HepG2 (cell line): Measurements from ENCODE around the gene TTLL1. TPM values are rescaled to one million over a fixed set of nuclear protein-coding genes. Genes with fewer than 3 reads are reported as not detected.

ENCODE experiments used
- ARID2 ChIP-seq: sonication (generic); formaldehyde crosslinking; IDR thresholded peaks from 2 replicates; pipeline ENCODE4 v1.8.1; 2022; ENCODE audit warnings: mild to moderate bottlenecking, missing genetic modification reagents, borderline replicate concordance
- CREB1 ChIP-seq, 2 experiments: fragments of 450-650 bp in 1 of 2; IDR thresholded peaks; 2 replicates each; pipeline ENCODE4 v1.6.1; 2016 to 2017; ENCODE audit warnings: control low read depth in 1 of 2, mild to moderate bottlenecking in 1 of 2, missing compliant biosample characterization in 1 of 2, missing genetic modification characterization in 1 of 2
- GPN1 ChIP-seq: sonication (generic); formaldehyde crosslinking; IDR thresholded peaks from 2 replicates; pipeline ENCODE4 v1.5.1; 2020; ENCODE audit warnings: missing genetic modification reagents, borderline replicate concordance
- HNRNPK ChIP-seq: fragments of 200-400 bp; formaldehyde crosslinking; IDR thresholded peaks from 2 replicates; pipeline ENCODE4 v1.6.1; 2018; ENCODE audit warnings: low read length, low read depth, moderate library complexity, mild to moderate bottlenecking; ENCODE audit not compliant: poor library complexity, severe bottlenecking
- MED8 ChIP-seq: sonication (generic); formaldehyde crosslinking; IDR thresholded peaks from 2 replicates; pipeline ENCODE4 v1.8.1; 2023; ENCODE audit warnings: mild to moderate bottlenecking, missing genetic modification reagents; ENCODE audit not compliant: insufficient replicate concordance
- PRPF4 ChIP-seq: fragments of 200-400 bp; formaldehyde crosslinking; IDR thresholded peaks from 2 replicates; pipeline ENCODE4 v1.6.1; 2016; ENCODE audit warnings: low read length, low read depth; ENCODE audit not compliant: poor library complexity, severe bottlenecking
- SNAPC2 ChIP-seq: sonication (generic); formaldehyde crosslinking; IDR thresholded peaks from 2 replicates; pipeline ENCODE4 v1.8.1; 2022; ENCODE audit warnings: mild to moderate bottlenecking, missing genetic modification reagents
- TSC22D2 ChIP-seq: sonication (generic); formaldehyde crosslinking; IDR thresholded peaks from 2 replicates; pipeline ENCODE4 v1.5.1; 2020; ENCODE audit warnings: missing genetic modification reagents, mild to moderate bottlenecking, borderline replicate concordance
- ZBTB21 ChIP-seq: sonication (generic); formaldehyde crosslinking; IDR thresholded peaks from 2 replicates; pipeline ENCODE4 v1.4.0; 2020; ENCODE audit warnings: missing genetic modification reagents
- ZMYM4 ChIP-seq: sonication (generic); formaldehyde crosslinking; IDR thresholded peaks from 2 replicates; pipeline ENCODE4 v1.8.1; 2023; ENCODE audit warnings: mild to moderate bottlenecking, missing genetic modification reagents
- ZNF101 ChIP-seq: sonication (generic); formaldehyde crosslinking; IDR thresholded peaks from 2 replicates; pipeline ENCODE4 v1.4.0; 2020; ENCODE audit warnings: mild to moderate bottlenecking, low read depth, missing genetic modification reagents, borderline replicate concordance
- ZNF20 ChIP-seq: sonication (generic); formaldehyde crosslinking; IDR thresholded peaks from 2 replicates; pipeline ENCODE4 v1.4.0; 2020; ENCODE audit warnings: mild to moderate bottlenecking, moderate library complexity, missing genetic modification reagents
- ZNF263 ChIP-seq: sonication (generic); formaldehyde crosslinking; IDR thresholded peaks from 2 replicates; pipeline ENCODE4 v1.4.0; 2020; ENCODE audit warnings: missing genetic modification reagents
- ZNF383 ChIP-seq: sonication (generic); formaldehyde crosslinking; IDR thresholded peaks from 2 replicates; pipeline ENCODE4 v1.4.0; 2020; ENCODE audit warnings: missing genetic modification reagents, mild to moderate bottlenecking, borderline replicate concordance
- ZNF446 ChIP-seq: sonication (generic); formaldehyde crosslinking; IDR thresholded peaks from 2 replicates; pipeline ENCODE4 v1.5.0; 2020; ENCODE audit warnings: mild to moderate bottlenecking, missing genetic modification reagents
- ZNF496 ChIP-seq: sonication (generic); formaldehyde crosslinking; IDR thresholded peaks from 2 replicates; pipeline ENCODE4 v1.8.1; 2023; ENCODE audit warnings: mild to moderate bottlenecking, moderate library complexity, missing genetic modification reagents; ENCODE audit not compliant: insufficient replicate concordance
- ZNF720 ChIP-seq: sonication (generic); formaldehyde crosslinking; IDR thresholded peaks from 2 replicates; pipeline ENCODE4 v1.4.0; 2020; ENCODE audit warnings: missing genetic modification reagents
- polyA plus RNA-seq, 8 experiments: library from polyadenylated mRNA; depleted of rRNA in 3 of 8; stranded (reverse) in 7 of 8; unstranded in 1 of 8; fragments of >200 nt; fragmentation: Illumina TruSeq in 4 of 8; extraction: Trizol in 4 of 8; gene quantifications; 2 replicates each; pipeline versions ENCODE4 v1.2.1 to v1.2.3, GENCODE V29; 2011 to 2016; ENCODE audit warnings: low read depth in 4 of 8, missing spikeins in 1 of 8, mixed read lengths in 1 of 8; ENCODE audit not compliant: insufficient read depth in 1 of 8
- total RNA-seq, 5 experiments: library from RNA; depleted of rRNA; stranded (reverse); fragments of >200 nt; fragmentation: Illumina TruSeq; extraction: Trizol; gene quantifications; 2 replicates each; pipeline ENCODE4 v1.2.3, GENCODE V29; 2016; ENCODE audit warnings: low read depth in 1 of 5
- TF ChIP-seq, protein P1 (sequence below): sonication (generic); formaldehyde crosslinking; IDR thresholded peaks from 2 replicates; pipeline ENCODE4 v1.8.1; 2023; ENCODE audit warnings: mild to moderate bottlenecking, inconsistent platforms, moderate library complexity, missing genetic modification reagents, borderline replicate concordance
- TF ChIP-seq, protein P2 (sequence below): sonication (generic); formaldehyde crosslinking; IDR thresholded peaks from 2 replicates; pipeline ENCODE4 v1.8.1; 2023; ENCODE audit warnings: missing genetic modification reagents, mild to moderate bottlenecking, borderline replicate concordance
- TF ChIP-seq, protein P3 (sequence below), 2 experiments: fragments of 450-650 bp in 1 of 2; sonication (generic) in 1 of 2; formaldehyde crosslinking in 1 of 2; IDR thresholded peaks; 2 replicates each; pipeline versions ENCODE4 v1.6.1 to v1.8.0; 2016 to 2022; ENCODE audit warnings: antibody characterized with exemption in 1 of 2, mild to moderate bottlenecking in 1 of 2, missing genetic modification reagents in 1 of 2

TTLL1 gene
- total and polyA plus RNA-seq, 2 of the 13 experiments (the other 11 are each of a cell fraction or from before 2014, with no cell fraction given) = 1.6 to 5.3 TPM

DNA sequence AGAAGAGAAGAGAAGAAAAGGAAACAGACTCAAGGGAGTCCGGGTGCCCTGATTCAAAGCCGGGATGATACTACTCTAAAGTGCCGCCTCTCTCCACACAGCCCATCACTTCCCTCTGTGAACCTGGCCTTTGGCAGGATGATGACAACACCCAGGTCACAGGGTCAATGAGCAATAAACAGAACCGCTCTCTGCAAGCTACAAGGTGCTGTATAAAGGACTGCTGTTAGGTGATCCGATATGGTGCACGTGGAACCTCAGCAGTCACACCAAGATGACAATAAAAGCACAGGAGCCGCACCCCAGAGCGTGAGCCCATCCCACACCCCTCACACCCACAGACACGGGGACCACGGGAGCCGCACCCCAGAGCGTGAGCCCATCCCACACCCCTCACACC is 10.7 kb downstream of the TTLL1 start (continued):
- TF ChIP-seq, protein P1, sequence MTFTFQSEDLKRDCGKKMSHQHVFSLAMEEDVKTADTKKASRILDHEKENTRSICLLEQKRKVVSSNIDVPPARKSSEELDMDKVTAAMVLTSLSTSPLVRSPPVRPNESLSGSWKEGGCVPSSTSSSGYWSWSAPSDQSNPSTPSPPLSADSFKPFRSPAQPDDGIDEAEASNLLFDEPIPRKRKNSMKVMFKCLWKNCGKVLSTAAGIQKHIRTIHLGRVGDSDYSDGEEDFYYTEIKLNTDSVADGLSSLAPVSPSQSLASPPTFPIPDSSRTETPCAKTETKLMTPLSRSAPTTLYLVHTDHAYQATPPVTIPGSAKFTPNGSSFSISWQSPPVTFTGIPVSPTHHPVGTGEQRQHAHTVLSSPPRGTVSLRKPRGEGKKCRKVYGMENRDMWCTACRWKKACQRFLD (CRISPR knock-in tag) = no peak
- TF ChIP-seq ARID2 (CRISPR knock-in tag) (no peak), ZNF263 (no peak), ZNF383 (no peak), ZNF496 (CRISPR knock-in tag) (no peak), MED8 (CRISPR knock-in tag) (no peak), ZMYM4 (CRISPR knock-in tag) (no peak), TSC22D2 (CRISPR knock-in tag) (no peak), PRPF4 (no peak), CREB1 (IDR thresholded peaks at IDR 0.05) (peak; percentile 39; the same call in 1 of the 2 replicates), CREB1 (CRISPR knock-in tag; IDR thresholded peaks at IDR 0.05) (no peak), ZNF720 (CRISPR knock-in tag) (no peak), SNAPC2 (CRISPR knock-in tag) (no peak), ZNF101 (no peak), GPN1 (no peak), ZBTB21 (no peak), ZNF20 (CRISPR knock-in tag) (no peak), HNRNPK (no peak), ZNF446 (no peak)
- TF ChIP-seq, protein P2, sequence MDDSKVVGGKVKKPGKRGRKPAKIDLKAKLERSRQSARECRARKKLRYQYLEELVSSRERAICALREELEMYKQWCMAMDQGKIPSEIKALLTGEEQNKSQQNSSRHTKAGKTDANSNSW (CRISPR knock-in tag) = no peak
- TF ChIP-seq, protein P3, sequence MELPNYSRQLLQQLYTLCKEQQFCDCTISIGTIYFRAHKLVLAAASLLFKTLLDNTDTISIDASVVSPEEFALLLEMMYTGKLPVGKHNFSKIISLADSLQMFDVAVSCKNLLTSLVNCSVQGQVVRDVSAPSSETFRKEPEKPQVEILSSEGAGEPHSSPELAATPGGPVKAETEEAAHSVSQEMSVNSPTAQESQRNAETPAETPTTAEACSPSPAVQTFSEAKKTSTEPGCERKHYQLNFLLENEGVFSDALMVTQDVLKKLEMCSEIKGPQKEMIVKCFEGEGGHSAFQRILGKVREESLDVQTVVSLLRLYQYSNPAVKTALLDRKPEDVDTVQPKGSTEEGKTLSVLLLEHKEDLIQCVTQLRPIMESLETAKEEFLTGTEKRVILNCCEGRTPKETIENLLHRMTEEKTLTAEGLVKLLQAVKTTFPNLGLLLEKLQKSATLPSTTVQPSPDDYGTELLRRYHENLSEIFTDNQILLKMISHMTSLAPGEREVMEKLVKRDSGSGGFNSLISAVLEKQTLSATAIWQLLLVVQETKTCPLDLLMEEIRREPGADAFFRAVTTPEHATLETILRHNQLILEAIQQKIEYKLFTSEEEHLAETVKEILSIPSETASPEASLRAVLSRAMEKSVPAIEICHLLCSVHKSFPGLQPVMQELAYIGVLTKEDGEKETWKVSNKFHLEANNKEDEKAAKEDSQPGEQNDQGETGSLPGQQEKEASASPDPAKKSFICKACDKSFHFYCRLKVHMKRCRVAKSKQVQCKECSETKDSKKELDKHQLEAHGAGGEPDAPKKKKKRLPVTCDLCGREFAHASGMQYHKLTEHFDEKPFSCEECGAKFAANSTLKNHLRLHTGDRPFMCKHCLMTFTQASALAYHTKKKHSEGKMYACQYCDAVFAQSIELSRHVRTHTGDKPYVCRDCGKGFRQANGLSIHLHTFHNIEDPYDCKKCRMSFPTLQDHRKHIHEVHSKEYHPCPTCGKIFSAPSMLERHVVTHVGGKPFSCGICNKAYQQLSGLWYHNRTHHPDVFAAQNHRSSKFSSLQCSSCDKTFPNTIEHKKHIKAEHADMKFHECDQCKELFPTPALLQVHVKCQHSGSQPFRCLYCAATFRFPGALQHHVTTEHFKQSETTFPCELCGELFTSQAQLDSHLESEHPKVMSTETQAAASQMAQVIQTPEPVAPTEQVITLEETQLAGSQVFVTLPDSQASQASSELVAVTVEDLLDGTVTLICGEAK (IDR thresholded peaks at IDR 0.05) = no peak
- TF ChIP-seq, protein P3 (CRISPR knock-in tag; IDR thresholded peaks at IDR 0.05) = no peak
